ENCODE results near the gene CD99L2.

- no peak for TF ChIP-seq CTCF (IDR thresholded peaks at IDR 0.05)
- no peak for TF ChIP-seq POLR2A (IDR thresholded peaks at IDR 0.05)
Measured at GRCh38 chrX:150846130-150846529, 52.3 kb downstream of the CD99L2 start.
